IPS-18a (cell line): ENCODE data around the gene AQP9.

ENCODE experiments used
- H3K27ac ChIP-seq: one replicate; pipeline ENCODE4 v1.5.1; 2013; ENCODE audit warnings: low read length
- H3K27me3 ChIP-seq: one replicate; pipeline ENCODE4 v1.6.1; 2013; ENCODE audit warnings: mild to moderate bottlenecking, low read length; ENCODE audit not compliant: control insufficient read depth, insufficient read depth
- H3K36me3 ChIP-seq: one replicate; pipeline ENCODE4 v1.6.1; 2013; ENCODE audit warnings: low read depth, low read length; ENCODE audit not compliant: control insufficient read depth
- H3K4me1 ChIP-seq: one replicate; pipeline ENCODE4 v1.6.1; 2013; ENCODE audit warnings: low read depth, low read length; ENCODE audit not compliant: control insufficient read depth
- H3K4me3 ChIP-seq: one replicate; pipeline ENCODE4 v1.5.1; 2013; ENCODE audit warnings: low read length
- H3K9ac ChIP-seq: one replicate; pipeline ENCODE4 v1.6.1; 2013; ENCODE audit warnings: mild to moderate bottlenecking, low read length, moderate library complexity
- H3K9me3 ChIP-seq: one replicate; pipeline ENCODE4 v1.6.1; 2013; ENCODE audit warnings: low read depth, low read length; ENCODE audit not compliant: control insufficient read depth

AQP9 gene

GRCh38 chr15:58142827-58143461 is 4.8 kb downstream of the AQP9 start:
- H3K4me1 ChIP-seq, result peaks cover 9% of the 10 kb centered on the region
- H3K9me3 ChIP-seq, result no peaks in the 10 kb centered on the region
- no peak overlapping the region for H3K9ac ChIP-seq
- no peak overlapping the region for H3K4me3 ChIP-seq
- H3K27me3 ChIP-seq, result no peaks in the 10 kb centered on the region
- no peaks in the 10 kb centered on the region for H3K36me3 ChIP-seq
- no peak overlapping the region for H3K27ac ChIP-seq

GRCh38 chr15:58145606-58146005 is 7.4 kb downstream of the AQP9 start:
- Histone ChIP-seq H3K9me3 (no peaks in the 10 kb centered on the region), H3K4me3 (no peak overlapping the region), H3K36me3 (no peaks in the 10 kb centered on the region), H3K9ac (no peak overlapping the region), H3K27ac (no peak overlapping the region), H3K27me3 (no peaks in the 10 kb centered on the region), H3K4me1 (no peaks in the 10 kb centered on the region)

GRCh38 chr15:58146211-58146610 is 8.0 kb downstream of the AQP9 start:
- Histone ChIP-seq H3K36me3 (no peaks in the 10 kb centered on the region), H3K27ac (no peak overlapping the region)

GRCh38 chr15:58146749-58147148 is 8.6 kb downstream of the AQP9 start:
- Histone ChIP-seq H3K9me3 (no peaks in the 10 kb centered on the region), H3K4me1 (no peaks in the 10 kb centered on the region), H3K27me3 (no peaks in the 10 kb centered on the region), H3K4me3 (no peak overlapping the region), H3K9ac (no peak overlapping the region), H3K36me3 (no peaks in the 10 kb centered on the region), H3K27ac (no peak overlapping the region)

More at GRCh38 chr15:58146211-58146610, 8.0 kb downstream of the AQP9 start:
- Histone ChIP-seq H3K4me3 (no peak overlapping the region), H3K9me3 (no peaks in the 10 kb centered on the region), H3K4me1 (no peaks in the 10 kb centered on the region), H3K9ac (no peak overlapping the region), H3K27me3 (no peaks in the 10 kb centered on the region)

GRCh38 chr15:58147171-58147611 is 9.0 kb downstream of the AQP9 start:
- Histone ChIP-seq H3K4me1 (no peaks in the 10 kb centered on the region), H3K4me3 (no peak overlapping the region), H3K9ac (no peak overlapping the region)

GRCh38 chr15:58148120-58148519 is 9.9 kb downstream of the AQP9 start:
- no peaks in the 10 kb centered on the region for H3K9me3 ChIP-seq
- H3K27me3 ChIP-seq, result no peaks in the 10 kb centered on the region
- H3K9ac ChIP-seq, result no peak overlapping the region
- no peak overlapping the region for H3K27ac ChIP-seq
- no peaks in the 10 kb centered on the region for H3K36me3 ChIP-seq
- H3K4me1 ChIP-seq, result no peaks in the 10 kb centered on the region
- H3K4me3 ChIP-seq, result no peak overlapping the region

More at GRCh38 chr15:58147171-58147611, 9.0 kb downstream of the AQP9 start:
- H3K27me3 ChIP-seq, result no peaks in the 10 kb centered on the region
- H3K36me3 ChIP-seq, result no peaks in the 10 kb centered on the region
- no peaks in the 10 kb centered on the region for H3K9me3 ChIP-seq
- H3K27ac ChIP-seq, result no peak overlapping the region

- no peaks in the 10 kb centered on the region for H3K4me1 ChIP-seq
Measured at GRCh38 chr15:58148633-58149445, 10.7 kb downstream of the AQP9 start.

GRCh38 chr15:58154769-58155168 is 16.6 kb downstream of the AQP9 start:
- H3K27me3 ChIP-seq, result no peaks in the 10 kb centered on the region
- no peaks in the 10 kb centered on the region for H3K36me3 ChIP-seq
- no peak overlapping the region for H3K27ac ChIP-seq
- no peak overlapping the region for H3K4me3 ChIP-seq
- H3K4me1 ChIP-seq, result no peaks in the 10 kb centered on the region
- H3K9me3 ChIP-seq, result no peaks in the 10 kb centered on the region
- no peak overlapping the region for H3K9ac ChIP-seq

More at GRCh38 chr15:58148633-58149445, 10.7 kb downstream of the AQP9 start:
- no peaks in the 10 kb centered on the region for H3K27me3 ChIP-seq
- no peak overlapping the region for H3K9ac ChIP-seq
- no peaks in the 10 kb centered on the region for H3K36me3 ChIP-seq
- no peak overlapping the region for H3K27ac ChIP-seq
- no peaks in the 10 kb centered on the region for H3K9me3 ChIP-seq
- no peak overlapping the region for H3K4me3 ChIP-seq

GRCh38 chr15:58159827-58160386 is 21.7 kb downstream of the AQP9 start:
- Histone ChIP-seq H3K9me3 (no peaks in the 10 kb centered on the region), H3K27me3 (no peaks in the 10 kb centered on the region), H3K36me3 (no peaks in the 10 kb centered on the region), H3K27ac (no peak overlapping the region), H3K9ac (no peak overlapping the region), H3K4me3 (no peak overlapping the region), H3K4me1 (no peaks in the 10 kb centered on the region)

GRCh38 chr15:58161436-58161930 is 23.3 kb downstream of the AQP9 start:
- H3K4me3 ChIP-seq, result no peak overlapping the region
- H3K36me3 ChIP-seq, result no peaks in the 10 kb centered on the region
- no peaks in the 10 kb centered on the region for H3K4me1 ChIP-seq

GRCh38 chr15:58163985-58164384 is 25.8 kb downstream of the AQP9 start:
- Histone ChIP-seq H3K36me3 (no peaks in the 10 kb centered on the region), H3K9me3 (no peaks in the 10 kb centered on the region), H3K9ac (no peak overlapping the region), H3K4me1 (no peaks in the 10 kb centered on the region), H3K27ac (no peak overlapping the region), H3K27me3 (no peaks in the 10 kb centered on the region), H3K4me3 (no peak overlapping the region)

More at GRCh38 chr15:58161436-58161930, 23.3 kb downstream of the AQP9 start:
- no peaks in the 10 kb centered on the region for H3K27me3 ChIP-seq
- H3K9me3 ChIP-seq, result no peaks in the 10 kb centered on the region
- H3K9ac ChIP-seq, result no peak overlapping the region
- no peak overlapping the region for H3K27ac ChIP-seq
